Prostate gland (tissue), 2 donors: ENCODE measurements around the gene IPO13.

Source experiments
- POLR2A ChIP-seq: fragments of 450-650 bp; IDR thresholded peaks from one replicate; pipeline ENCODE4 v1.6.1; 2016; ENCODE audit warnings: antibody characterized with exemption, mild to moderate bottlenecking
- POLR2AphosphoS5 ChIP-seq: sonication (generic); formaldehyde crosslinking; IDR thresholded peaks from one replicate; pipeline ENCODE4 v1.6.1; 2017; ENCODE audit warnings: antibody characterized with exemption
- TF ChIP-seq, protein P1 (sequence below), 4 experiments: fragments of 200-600 bp in 2 of 4; fragments of 450-650 bp in 2 of 4; sonication (generic) in 2 of 4; IDR thresholded peaks; 1 replicate in 3 of 4; 2 replicates in 1 of 4; pipeline ENCODE4 v1.5.1; 2016 to 2019; ENCODE audit warnings: antibody characterized with exemption in 4 of 4, mild to moderate bottlenecking in 2 of 4, moderate library complexity in 2 of 4

- TF ChIP-seq, protein P1, sequence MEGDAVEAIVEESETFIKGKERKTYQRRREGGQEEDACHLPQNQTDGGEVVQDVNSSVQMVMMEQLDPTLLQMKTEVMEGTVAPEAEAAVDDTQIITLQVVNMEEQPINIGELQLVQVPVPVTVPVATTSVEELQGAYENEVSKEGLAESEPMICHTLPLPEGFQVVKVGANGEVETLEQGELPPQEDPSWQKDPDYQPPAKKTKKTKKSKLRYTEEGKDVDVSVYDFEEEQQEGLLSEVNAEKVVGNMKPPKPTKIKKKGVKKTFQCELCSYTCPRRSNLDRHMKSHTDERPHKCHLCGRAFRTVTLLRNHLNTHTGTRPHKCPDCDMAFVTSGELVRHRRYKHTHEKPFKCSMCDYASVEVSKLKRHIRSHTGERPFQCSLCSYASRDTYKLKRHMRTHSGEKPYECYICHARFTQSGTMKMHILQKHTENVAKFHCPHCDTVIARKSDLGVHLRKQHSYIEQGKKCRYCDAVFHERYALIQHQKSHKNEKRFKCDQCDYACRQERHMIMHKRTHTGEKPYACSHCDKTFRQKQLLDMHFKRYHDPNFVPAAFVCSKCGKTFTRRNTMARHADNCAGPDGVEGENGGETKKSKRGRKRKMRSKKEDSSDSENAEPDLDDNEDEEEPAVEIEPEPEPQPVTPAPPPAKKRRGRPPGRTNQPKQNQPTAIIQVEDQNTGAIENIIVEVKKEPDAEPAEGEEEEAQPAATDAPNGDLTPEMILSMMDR (IDR thresholded peaks at IDR 0.05): no peak
- TF ChIP-seq POLR2A (no peak), POLR2AphosphoS5 (no peak)
These were observed 67.8 kb downstream of the IPO13 start for GRCh38 chr1:44014365-44015104.
